BE2C (cell line): ENCODE data around the gene TRPC6.

Source experiments
- DNase-seq: peaks from one replicate; pipeline ENCODE4 v3.0.0-alpha.2; 2020
- H3K27me3 ChIP-seq: fragments of 250-450 bp; sonication (Bioruptor Pico); 2 replicates; pipeline ENCODE4 v1.5.1; 2020; ENCODE audit warnings: mild to moderate bottlenecking
- H3K36me3 ChIP-seq: fragments of 250-450 bp; sonication (Bioruptor Pico); 2 replicates; pipeline ENCODE4 v1.5.1; 2020; ENCODE audit warnings: mild to moderate bottlenecking
- H3K4me1 ChIP-seq: fragments of 250-450 bp; sonication (Bioruptor Pico); 2 replicates; pipeline ENCODE4 v1.5.1; 2020
- H3K4me3 ChIP-seq: 2 replicates; pipeline ENCODE4 v1.5.1; 2011; ENCODE audit warnings: low read depth, low read length
- H3K9me3 ChIP-seq: fragments of 250-450 bp; sonication (Bioruptor Pico); 2 replicates; pipeline ENCODE4 v1.5.1; 2020
- TF ChIP-seq, protein P1 (sequence below): IDR thresholded peaks from 2 replicates; pipeline ENCODE4 v1.5.1; 2012; ENCODE audit warnings: mild to moderate bottlenecking, low read depth, low read length

The TRPC6 gene

DNA sequence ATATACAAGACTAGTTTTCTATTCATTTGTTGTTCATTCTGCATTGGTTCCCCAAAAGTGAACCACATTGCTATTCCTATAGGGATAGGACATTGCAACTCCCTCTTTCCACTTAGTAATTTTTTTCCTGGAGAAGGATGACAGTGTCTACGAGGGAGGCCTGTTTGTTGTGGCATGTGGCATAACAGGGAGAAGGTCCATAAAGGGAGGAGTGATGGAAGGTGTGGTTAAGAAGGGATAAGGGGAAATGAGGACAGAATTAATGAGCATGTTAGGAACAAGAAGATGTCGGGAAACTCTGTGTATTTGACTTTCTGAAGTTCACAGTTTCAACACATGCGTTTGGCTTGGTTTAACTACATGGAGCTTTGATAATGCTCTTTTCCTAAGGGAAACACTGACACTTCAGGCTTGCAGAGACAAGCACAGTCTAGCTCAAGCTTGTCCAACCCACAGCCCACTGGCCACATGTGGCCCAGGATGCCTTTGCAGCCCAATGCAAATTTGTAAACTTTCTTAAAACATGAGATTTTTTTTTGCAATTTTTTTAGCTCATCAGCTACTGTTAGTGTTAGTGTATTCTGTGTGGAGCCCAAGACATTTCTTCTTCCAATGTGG, 149.7 kb downstream of the TRPC6 start:
- Histone ChIP-seq H3K4me3 (no peak overlapping the region), H3K9me3 (no peaks in the 10 kb centered on the region), H3K4me1 (no peaks in the 10 kb centered on the region), H3K27me3 (no peaks in the 10 kb centered on the region), H3K36me3 (no peaks in the 10 kb centered on the region)
- TF ChIP-seq, protein P1, sequence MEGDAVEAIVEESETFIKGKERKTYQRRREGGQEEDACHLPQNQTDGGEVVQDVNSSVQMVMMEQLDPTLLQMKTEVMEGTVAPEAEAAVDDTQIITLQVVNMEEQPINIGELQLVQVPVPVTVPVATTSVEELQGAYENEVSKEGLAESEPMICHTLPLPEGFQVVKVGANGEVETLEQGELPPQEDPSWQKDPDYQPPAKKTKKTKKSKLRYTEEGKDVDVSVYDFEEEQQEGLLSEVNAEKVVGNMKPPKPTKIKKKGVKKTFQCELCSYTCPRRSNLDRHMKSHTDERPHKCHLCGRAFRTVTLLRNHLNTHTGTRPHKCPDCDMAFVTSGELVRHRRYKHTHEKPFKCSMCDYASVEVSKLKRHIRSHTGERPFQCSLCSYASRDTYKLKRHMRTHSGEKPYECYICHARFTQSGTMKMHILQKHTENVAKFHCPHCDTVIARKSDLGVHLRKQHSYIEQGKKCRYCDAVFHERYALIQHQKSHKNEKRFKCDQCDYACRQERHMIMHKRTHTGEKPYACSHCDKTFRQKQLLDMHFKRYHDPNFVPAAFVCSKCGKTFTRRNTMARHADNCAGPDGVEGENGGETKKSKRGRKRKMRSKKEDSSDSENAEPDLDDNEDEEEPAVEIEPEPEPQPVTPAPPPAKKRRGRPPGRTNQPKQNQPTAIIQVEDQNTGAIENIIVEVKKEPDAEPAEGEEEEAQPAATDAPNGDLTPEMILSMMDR = no peak
- no peak for DNase-seq

DNA sequence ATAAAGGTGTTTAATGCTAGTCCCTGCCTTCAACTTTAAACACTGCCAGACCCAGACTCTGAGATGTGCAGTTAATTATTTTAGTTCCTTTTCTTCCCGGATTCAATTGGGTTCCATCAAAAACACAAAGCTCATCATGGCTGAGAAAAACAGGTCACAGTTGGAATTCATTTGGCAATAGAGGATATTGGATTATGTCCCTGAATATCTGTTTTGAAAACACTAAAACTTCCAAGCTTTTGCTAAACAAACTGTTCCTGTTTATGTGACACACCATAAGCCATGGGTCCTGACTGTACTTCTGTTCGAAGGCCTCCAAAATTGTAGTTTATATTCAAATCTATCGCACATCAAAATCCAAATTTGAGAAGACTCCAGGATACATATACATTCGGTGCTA, 150.7 kb downstream of the TRPC6 start:
- TF ChIP-seq, protein P1 = no peak
- Histone ChIP-seq H3K36me3 (no peaks in the 10 kb centered on the region), H3K4me3 (no peak overlapping the region), H3K27me3 (no peaks in the 10 kb centered on the region), H3K4me1 (no peaks in the 10 kb centered on the region), H3K9me3 (no peaks in the 10 kb centered on the region)
- DNase-seq = no peak

DNA sequence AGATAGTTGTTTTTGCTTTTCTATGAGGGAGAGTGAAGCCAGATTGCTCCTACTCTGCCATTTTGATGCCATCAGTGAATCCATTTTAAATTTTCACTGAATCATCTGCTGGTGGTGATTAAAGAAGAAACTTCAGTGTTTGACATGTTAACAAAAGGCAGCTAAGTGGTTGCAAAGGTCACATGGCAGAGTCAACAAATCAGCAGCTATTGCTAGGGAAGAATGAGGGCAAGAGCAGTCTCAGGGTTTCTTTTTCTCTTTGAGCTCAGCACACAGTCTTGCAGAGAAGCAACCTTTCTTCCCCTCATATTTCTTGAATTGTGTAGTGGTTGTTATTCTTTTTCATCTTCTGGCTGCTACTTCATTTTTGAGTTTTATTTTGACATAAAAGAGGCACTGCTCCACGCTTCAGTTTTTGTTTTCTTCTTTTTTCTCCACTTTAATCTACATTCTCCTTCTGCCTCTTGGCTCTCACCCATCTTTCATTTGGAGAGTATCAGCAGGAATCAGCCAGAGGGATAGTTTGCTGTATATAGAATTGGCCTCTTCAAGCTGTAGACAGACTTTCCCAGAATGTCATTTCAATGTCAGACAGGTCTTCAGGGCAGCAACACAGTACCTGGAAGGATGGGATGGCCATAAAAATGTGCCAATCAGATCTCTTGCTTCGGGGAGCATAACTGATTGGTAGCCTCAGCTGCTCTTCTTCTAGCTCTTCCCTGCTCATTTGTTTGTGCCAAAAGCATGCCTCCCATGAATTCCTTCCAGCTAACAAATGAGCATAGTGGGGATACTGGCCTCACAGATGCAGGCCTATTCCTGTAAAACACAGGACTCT, 153.9 kb downstream of the TRPC6 start:
- Histone ChIP-seq H3K9me3 (no peaks in the 10 kb centered on the region; the same call in 1 of the 2 replicates), H3K36me3 (no peaks in the 10 kb centered on the region), H3K4me3 (no peak overlapping the region), H3K27me3 (no peaks in the 10 kb centered on the region), H3K4me1 (no peaks in the 10 kb centered on the region)
- TF ChIP-seq, protein P1 = no peak
- DNase-seq = no peak

DNA sequence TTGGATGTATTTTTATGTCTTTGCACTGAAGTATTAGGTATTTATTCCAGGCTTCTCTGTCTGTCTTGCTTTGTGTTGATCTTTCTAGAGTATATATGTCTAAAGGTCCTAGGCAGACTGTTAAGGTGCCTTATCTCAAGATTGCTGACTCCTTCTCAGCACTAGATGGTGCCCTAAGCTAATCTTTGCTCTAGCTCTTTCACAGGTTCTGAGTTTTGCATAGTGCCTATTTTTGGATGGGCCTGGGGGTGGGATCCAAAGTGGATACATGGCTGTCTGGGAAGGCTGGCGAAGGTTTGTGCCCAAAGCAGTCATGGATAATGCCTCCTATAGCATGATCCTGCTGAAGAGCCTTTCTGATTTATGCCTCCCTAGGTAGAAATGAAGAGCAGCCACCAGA, 154.9 kb downstream of the TRPC6 start:
- H3K4me1 ChIP-seq = no peaks in the 10 kb centered on the region
- no peaks in the 10 kb centered on the region for H3K36me3 ChIP-seq
- no peaks in the 10 kb centered on the region; the same call in 1 of the 2 replicates for H3K9me3 ChIP-seq
- no peak for DNase-seq
- TF ChIP-seq, protein P1 = no peak
- H3K27me3 ChIP-seq = no peaks in the 10 kb centered on the region
- H3K4me3 ChIP-seq = no peak overlapping the region

DNA sequence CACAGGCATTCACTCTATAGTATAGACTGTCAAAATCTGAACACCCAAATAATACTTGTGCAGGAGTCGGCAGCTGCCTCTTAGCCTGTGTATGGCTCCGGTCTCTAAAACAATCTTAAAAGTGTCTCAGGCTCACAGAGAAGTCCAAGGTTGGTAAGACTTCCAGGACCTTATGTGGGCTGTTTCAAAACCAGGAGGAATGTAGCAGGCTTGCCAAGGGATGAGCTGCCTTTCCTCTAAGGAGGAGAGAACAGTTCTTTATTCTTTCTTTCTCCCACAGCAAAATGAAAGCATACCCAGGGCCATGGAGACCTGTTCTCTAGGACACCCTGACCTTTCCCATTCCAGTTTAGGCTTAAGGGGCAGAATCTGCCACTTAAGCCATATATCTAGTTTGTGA, 176.5 kb downstream of the TRPC6 start:
- H3K27me3 ChIP-seq = no peaks in the 10 kb centered on the region
- H3K36me3 ChIP-seq = no peaks in the 10 kb centered on the region
- H3K9me3 ChIP-seq = no peaks in the 10 kb centered on the region
- DNase-seq = no peak
- no peaks in the 10 kb centered on the region for H3K4me1 ChIP-seq
- no peak overlapping the region for H3K4me3 ChIP-seq
- TF ChIP-seq, protein P1 = no peak
